HFFc6 (cell line): Measurements from ENCODE around the gene GPR162. TPM values are rescaled to one million over a fixed set of nuclear protein-coding genes. Genes with fewer than 3 reads are reported as not detected.

ENCODE experiments used
- DNase-seq: peaks from one replicate; pipeline ENCODE4 v3.0.0-alpha.2; 2018
- H3K27ac Mint-ChIP-seq: 2 replicates; pipeline ENCODE4 v1.8.0; 2020; ENCODE audit warnings: mild to moderate bottlenecking, mixed read lengths
- H3K27me3 Mint-ChIP-seq: 2 replicates; pipeline ENCODE4 v1.8.0; 2021; ENCODE audit warnings: mild to moderate bottlenecking, moderate library complexity, mixed read lengths; ENCODE audit not compliant: insufficient read depth
- H3K36me3 Mint-ChIP-seq: 2 replicates; pipeline ENCODE4 v1.8.0; 2021; ENCODE audit warnings: low read depth, mixed read lengths
- H3K4me1 Mint-ChIP-seq: 2 replicates; pipeline ENCODE4 v1.8.0; 2020; ENCODE audit warnings: low read depth, mixed read lengths
- H3K4me3 Mint-ChIP-seq: 2 replicates; pipeline ENCODE4 v1.8.0; 2020; ENCODE audit warnings: mild to moderate bottlenecking, moderate library complexity, mixed read lengths
- H3K9me3 Mint-ChIP-seq: 2 replicates; pipeline ENCODE4 v1.8.0; 2020; ENCODE audit warnings: mild to moderate bottlenecking, mixed read lengths
- total RNA-seq, 6 experiments: library from RNA; stranded (reverse); fragmentation: NEBNext Ultra II Directional; extraction: Animal tissue kit (Norgen Biotek cat#: 25700); gene quantifications; 2 replicates in 1 of 6; 3 replicates in 5 of 6; pipeline ENCODE4 v1.2.3, GENCODE V29; 2021
- TF ChIP-seq, protein P1 (sequence below): fragments of 200-600 bp; sonication (generic); IDR thresholded peaks from 2 replicates; pipeline ENCODE4 v1.5.0; 2021; ENCODE audit warnings: antibody characterized with exemption, mild to moderate bottlenecking

GPR162 gene
- total RNA-seq, 6 experiments from 2014 or later = 0.78 to 3.1 (median 2.6) TPM

DNA sequence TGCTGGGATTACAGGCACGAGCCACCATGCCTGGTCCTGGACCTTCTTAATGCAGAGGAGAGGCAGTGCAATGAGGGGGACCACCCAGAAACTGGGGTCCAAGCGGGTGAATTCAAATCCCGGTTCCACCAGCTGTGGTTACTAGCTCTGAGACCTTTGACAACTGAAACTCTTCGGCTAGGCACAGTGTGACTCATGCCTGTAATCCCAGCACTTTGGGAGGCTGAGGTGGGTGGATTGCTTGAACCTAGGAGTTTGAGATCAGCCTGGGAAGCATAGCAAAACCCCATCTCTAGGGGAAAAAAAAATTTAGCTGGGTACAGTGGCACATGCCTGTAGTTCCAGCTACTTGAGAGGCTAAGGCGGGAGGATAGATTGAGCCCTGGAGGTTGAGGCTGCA is 37.3 kb upstream of the GPR162 start:
- TF ChIP-seq, protein P1, sequence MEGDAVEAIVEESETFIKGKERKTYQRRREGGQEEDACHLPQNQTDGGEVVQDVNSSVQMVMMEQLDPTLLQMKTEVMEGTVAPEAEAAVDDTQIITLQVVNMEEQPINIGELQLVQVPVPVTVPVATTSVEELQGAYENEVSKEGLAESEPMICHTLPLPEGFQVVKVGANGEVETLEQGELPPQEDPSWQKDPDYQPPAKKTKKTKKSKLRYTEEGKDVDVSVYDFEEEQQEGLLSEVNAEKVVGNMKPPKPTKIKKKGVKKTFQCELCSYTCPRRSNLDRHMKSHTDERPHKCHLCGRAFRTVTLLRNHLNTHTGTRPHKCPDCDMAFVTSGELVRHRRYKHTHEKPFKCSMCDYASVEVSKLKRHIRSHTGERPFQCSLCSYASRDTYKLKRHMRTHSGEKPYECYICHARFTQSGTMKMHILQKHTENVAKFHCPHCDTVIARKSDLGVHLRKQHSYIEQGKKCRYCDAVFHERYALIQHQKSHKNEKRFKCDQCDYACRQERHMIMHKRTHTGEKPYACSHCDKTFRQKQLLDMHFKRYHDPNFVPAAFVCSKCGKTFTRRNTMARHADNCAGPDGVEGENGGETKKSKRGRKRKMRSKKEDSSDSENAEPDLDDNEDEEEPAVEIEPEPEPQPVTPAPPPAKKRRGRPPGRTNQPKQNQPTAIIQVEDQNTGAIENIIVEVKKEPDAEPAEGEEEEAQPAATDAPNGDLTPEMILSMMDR = no peak
- DNase-seq = no peak
- no peaks in the 10 kb centered on the region for H3K36me3 Mint-ChIP-seq
- no peak overlapping the region for H3K4me3 Mint-ChIP-seq
- H3K4me1 Mint-ChIP-seq = 0 out of 2 replicates have a peak, but pooled peaks cover 3% of the 10 kb centered on the region
- H3K9me3 Mint-ChIP-seq = no peaks in the 10 kb centered on the region
- no peak overlapping the region for H3K27ac Mint-ChIP-seq
- peaks cover 2% of the 10 kb centered on the region for H3K27me3 Mint-ChIP-seq

DNA sequence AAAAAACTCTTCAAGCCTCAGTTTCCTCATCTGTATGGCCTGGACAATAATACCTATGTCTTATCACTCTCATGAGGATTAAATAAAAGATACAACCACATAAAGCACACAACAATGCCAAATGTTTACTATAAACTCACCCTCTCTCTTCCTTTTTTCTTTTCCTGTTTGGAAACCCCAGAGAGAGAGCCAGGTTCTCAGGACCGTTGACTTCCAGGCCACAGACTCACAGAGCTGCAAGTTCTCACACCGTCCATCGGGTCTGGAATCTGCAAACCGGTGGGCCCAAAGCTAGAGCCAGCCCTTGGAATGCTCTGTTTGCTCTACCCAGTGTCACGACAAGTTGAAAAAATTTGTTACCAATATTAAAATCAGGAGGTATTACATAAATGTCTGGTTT is 36.9 kb upstream of the GPR162 start:
- TF ChIP-seq, protein P1 = no peak
- H3K4me1 Mint-ChIP-seq = 0 out of 2 replicates have a peak, but pooled peaks cover 7% of the 10 kb centered on the region
- H3K27ac Mint-ChIP-seq = no peak overlapping the region
- H3K27me3 Mint-ChIP-seq = peaks cover 3% of the 10 kb centered on the region
- no peak overlapping the region for H3K4me3 Mint-ChIP-seq
- no peaks in the 10 kb centered on the region for H3K9me3 Mint-ChIP-seq
- no peaks in the 10 kb centered on the region for H3K36me3 Mint-ChIP-seq
- DNase-seq = no peak

DNA sequence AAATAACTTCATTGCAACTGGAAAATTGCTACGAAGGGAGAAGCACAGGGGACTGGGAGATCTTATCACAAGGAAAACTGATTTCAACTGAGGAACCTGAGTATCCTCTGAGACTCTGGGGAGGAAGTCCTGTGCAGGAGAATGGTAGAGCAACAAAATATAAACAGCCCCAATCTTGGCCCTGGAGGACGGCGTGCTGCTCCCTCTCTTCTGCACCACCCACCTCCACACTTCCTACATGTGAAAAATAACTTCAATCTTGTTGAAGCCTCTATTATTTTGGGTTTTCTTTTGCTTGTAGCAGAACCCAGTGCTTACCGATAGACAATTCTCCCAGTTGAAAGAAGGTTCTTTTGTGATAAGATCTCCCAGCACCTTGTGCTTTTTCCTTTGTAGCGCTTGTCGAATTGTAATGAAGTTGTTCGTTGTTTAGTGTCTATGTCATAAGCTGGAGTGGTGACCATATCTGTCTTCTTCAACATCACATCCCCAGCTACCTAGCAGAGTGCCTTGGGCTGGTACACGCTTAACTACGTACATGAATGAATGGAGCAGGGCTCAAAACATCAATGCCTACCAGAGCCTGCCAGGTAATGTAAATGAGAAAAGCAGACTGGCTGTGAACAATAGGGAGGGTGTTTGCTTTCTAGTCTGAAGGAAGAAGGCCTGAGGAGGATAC is 35.1 kb upstream of the GPR162 start:
- Mint-ChIP-seq H3K4me1 (0 out of 2 replicates have a peak, but pooled peaks cover 8% of the 10 kb centered on the region), H3K9me3 (no peaks in the 10 kb centered on the region), H3K27ac (no peak overlapping the region), H3K36me3 (no peaks in the 10 kb centered on the region), H3K27me3 (peaks cover 5% of the 10 kb centered on the region), H3K4me3 (no peak overlapping the region)
- TF ChIP-seq, protein P1 = no peak
- no peak for DNase-seq

- Mint-ChIP-seq H3K27ac (no peak overlapping the region), H3K4me3 (no peak overlapping the region), H3K27me3 (peaks cover 8% of the 10 kb centered on the region), H3K4me1 (peaks cover 11% of the 10 kb centered on the region), H3K9me3 (no peaks in the 10 kb centered on the region), H3K36me3 (no peaks in the 10 kb centered on the region)
- TF ChIP-seq, protein P1 = no peak
- DNase-seq = no peak
Observed at GRCh38 chr12:6787309-6787708, 34.3 kb upstream of the GPR162 start.

- TF ChIP-seq, protein P1 = no peak
- no peaks in the 10 kb centered on the region for H3K9me3 Mint-ChIP-seq
- no peak for DNase-seq
- H3K27ac Mint-ChIP-seq = no peak within 1 kb of the TSS
- H3K4me3 Mint-ChIP-seq = no peak within 1 kb of the TSS
- H3K36me3 Mint-ChIP-seq = no peaks in the 10 kb centered on the region
- peaks cover 18% of the 10 kb centered on the region for H3K4me1 Mint-ChIP-seq
- H3K27me3 Mint-ChIP-seq = peaks cover 12% of the 10 kb centered on the region
Observed at GRCh38 chr12:6788972-6789924, 32.4 kb upstream of the GPR162 start, which contains the start of gene CD4. CD4 (plus strand) TSS chr12:6789528; CDS start chr12:6800139, 10,611 bp downstream.
